RWPE1 (cell line): ENCODE data around the gene RAB30.

ENCODE experiments used
- CTCF ChIA-PET: fragments of 350-600 bp; sonication (Branson Sonifier 250); formaldehyde crosslinking; extraction: SDS; loops from one replicate; lab custom pipeline; 2021; lab: Yijun Ruan, JAX
- POLR2A ChIA-PET: fragments of 400-600 bp; formaldehyde crosslinking; extraction: SDS; loops from one replicate; lab custom pipeline; 2020; ENCODE audit warnings: antibody characterized with exemption; ENCODE audit not compliant: low non-redundant PET; lab: Yijun Ruan, JAX
- DNase-seq: peaks from one replicate; pipeline ENCODE4 v3.0.0; 2012; ENCODE audit warnings: low spot score
- H3K27ac ChIP-seq: fragments of 450-650 bp; 2 replicates; pipeline ENCODE4 v1.5.1; 2017
- CTCF ChIP-seq: fragments of 450-650 bp; conservative IDR thresholded peaks from 2 replicates; pipeline ENCODE4 v1.5.1; 2017; ENCODE audit warnings: low read depth, mild to moderate bottlenecking

The RAB30 gene

DNA sequence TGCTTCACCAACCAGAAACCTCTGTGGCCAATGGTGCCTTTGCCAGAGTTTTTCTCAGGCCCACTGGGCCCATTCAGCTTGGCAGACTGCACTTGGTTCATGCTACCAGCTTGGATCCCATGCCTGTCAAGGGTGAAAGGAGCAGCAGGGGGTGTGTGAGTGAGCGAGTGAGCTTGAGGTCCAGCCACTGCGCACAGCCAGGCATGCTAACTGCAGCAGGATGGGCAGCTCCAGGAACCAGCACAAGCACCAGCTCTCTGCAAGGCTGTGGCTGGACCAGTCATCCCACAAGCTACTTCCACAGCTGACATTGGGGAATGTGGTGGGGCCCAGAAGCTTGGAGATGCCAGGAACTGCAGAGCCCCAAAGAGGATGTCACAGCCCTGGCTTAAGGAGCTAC, 129.3 kb downstream of the RAB30 start:
- CTCF ChIA-PET: interaction anchor here (0.7 to 1.1 kb wide), 2 partner anchors 25 to 51 kb away, joined by 3 read pairs; no protein-coding TSS in a partner anchor
- H3K27ac ChIP-seq: no peak overlapping the region
- DNase-seq: no peak
- POLR2A ChIA-PET: no interaction called here
- TF ChIP-seq CTCF: no peak

GRCh38 chr11:82939456-82939855, 132.2 kb downstream of the RAB30 start:
- ChIA-PET POLR2A (no interaction called here), CTCF (interaction anchor here (0.6 kb wide), 1 partner anchor 316 kb away, joined by 3 read pairs; no protein-coding TSS in a partner anchor)
- H3K27ac ChIP-seq: no peak overlapping the region
- no peak for TF ChIP-seq CTCF
- no peak for DNase-seq

DNA sequence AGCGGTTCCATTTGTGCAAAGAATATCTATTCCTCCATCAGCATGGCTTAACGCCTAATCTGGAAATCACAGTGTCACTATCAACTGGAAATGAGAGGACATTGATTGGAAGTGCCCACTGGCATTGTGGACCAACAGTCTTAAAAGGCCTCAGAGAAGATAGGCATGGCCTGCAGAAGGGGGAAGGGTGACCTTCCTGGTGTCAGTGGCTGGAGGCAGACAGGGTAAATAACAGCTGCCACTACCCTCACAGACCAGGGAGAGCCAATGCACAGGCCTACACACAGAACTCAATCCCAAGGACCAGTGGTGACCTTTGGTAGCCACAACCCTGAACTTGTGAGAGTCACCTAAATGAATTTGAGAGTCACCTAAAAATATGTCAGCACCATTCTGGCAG, 134.1 kb downstream of the RAB30 start:
- DNase-seq: no peak
- ChIA-PET POLR2A (no interaction called here), CTCF (no interaction called here)
- H3K27ac ChIP-seq: no peak overlapping the region
- no peak for TF ChIP-seq CTCF

GRCh38 chr11:82936261-82936660, 135.4 kb downstream of the RAB30 start:
- ChIA-PET CTCF (interaction anchor here (0.7 kb wide), 1 partner anchor 167 kb away, joined by 5 read pairs; no protein-coding TSS in a partner anchor), POLR2A (no interaction called here)
- TF ChIP-seq CTCF: no peak
- no peak overlapping the region for H3K27ac ChIP-seq
- DNase-seq: no peak

- no peak overlapping the region for H3K27ac ChIP-seq
- TF ChIP-seq CTCF: no peak
- CTCF ChIA-PET: no interaction called here
- POLR2A ChIA-PET: no interaction called here
- DNase-seq: no peak
Observed at GRCh38 chr11:82932564-82932963, 139.1 kb downstream of the RAB30 start.

GRCh38 chr11:82930734-82931133, 141.0 kb downstream of the RAB30 start:
- no peak for DNase-seq
- no peak overlapping the region for H3K27ac ChIP-seq
- no peak for TF ChIP-seq CTCF
- POLR2A ChIA-PET: no interaction called here
- CTCF ChIA-PET: interaction anchor here (0.6 kb wide), 1 partner anchor 19 kb away, joined by 3 read pairs; no protein-coding TSS in a partner anchor
